HL-60 (cell line): ENCODE results near the gene ULK1.

Experiments used
- CTCF ChIP-seq: IDR thresholded peaks from one replicate; pipeline ENCODE4 v1.5.1; 2011; ENCODE audit warnings: low read length, control low read depth, inconsistent platforms; ENCODE audit not compliant: insufficient read depth
- REST ChIP-seq: IDR thresholded peaks from 2 replicates; pipeline ENCODE4 v1.6.1; 2012; ENCODE audit warnings: low read depth; ENCODE audit not compliant: insufficient replicate concordance

GRCh38 chr12:131845121-131845520 lies 49.3 kb upstream of the ULK1 start:
- TF ChIP-seq CTCF (no peak), REST (no peak)
